Liver (tissue), 9 donors: ENCODE measurements around the gene IGSF6. TPM values are rescaled to one million over a fixed set of nuclear protein-coding genes. Genes with fewer than 3 reads are reported as not detected.
"Not testable (repeated sequence)": the region's sequence is repeated elsewhere in the genome, so short reads cannot be mapped to it uniquely, and the experiment has no call there.

Experiments used
- DNase-seq: peaks from one replicate; pipeline ENCODE4 v3.0.0-alpha.2; 2017; ENCODE audit warnings: low spot score
- H3K27ac ChIP-seq, 2 donors: one replicate each; pipeline ENCODE4 v1.7.0; 2013; ENCODE audit warnings: inconsistent platforms in 2 of 2, low read length in 2 of 2, control low read depth in 1 of 2, low read depth in 1 of 2, mild to moderate bottlenecking in 1 of 2
- H3K27me3 ChIP-seq, 4 donors: one replicate each; pipeline versions ENCODE4 v1.6.1 to v1.7.0; 2013; ENCODE audit warnings: low read length in 3 of 4, inconsistent platforms in 1 of 4, mild to moderate bottlenecking in 1 of 4, moderate library complexity in 1 of 4; ENCODE audit not compliant: control insufficient read depth in 4 of 4, insufficient read depth in 4 of 4
- H3K36me3 ChIP-seq, 4 donors: one replicate each; pipeline versions ENCODE4 v1.6.1 to v1.7.0; 2013; ENCODE audit warnings: low read length in 3 of 4, mild to moderate bottlenecking in 3 of 4, low read depth in 1 of 4, moderate library complexity in 1 of 4; ENCODE audit not compliant: control insufficient read depth in 4 of 4, insufficient read depth in 3 of 4
- H3K4me1 ChIP-seq, 4 donors: one replicate each; pipeline versions ENCODE4 v1.6.1 to v1.7.0; 2013; ENCODE audit warnings: low read length in 3 of 4, mild to moderate bottlenecking in 3 of 4, moderate library complexity in 1 of 4; ENCODE audit not compliant: control insufficient read depth in 4 of 4, insufficient read depth in 4 of 4
- H3K4me3 ChIP-seq, 3 donors: one replicate each; pipeline versions ENCODE4 v1.6.1 to v1.7.0; 2013; ENCODE audit warnings: low read length in 3 of 3, control low read depth in 1 of 3, low read depth in 1 of 3, mild to moderate bottlenecking in 1 of 3
- H3K9ac ChIP-seq, 2 donors: one replicate each; pipeline ENCODE4 v1.7.0; 2013; ENCODE audit warnings: low read length in 2 of 2, mild to moderate bottlenecking in 2 of 2, moderate library complexity in 2 of 2, control low read depth in 1 of 2, low read depth in 1 of 2
- H3K9me3 ChIP-seq, 4 donors: one replicate each; pipeline versions ENCODE4 v1.6.1 to v1.7.0; 2013; ENCODE audit warnings: low read length in 3 of 4; ENCODE audit not compliant: control insufficient read depth in 4 of 4
- ATF3 ChIP-seq: IDR thresholded peaks from 2 replicates; pipeline ENCODE4 v1.6.1; 2016; ENCODE audit warnings: antibody characterized with exemption
- EGR1 ChIP-seq, 2 donors: IDR thresholded peaks; 2 replicates each; pipeline ENCODE4 v1.6.1; 2016 to 2018; ENCODE audit warnings: antibody characterized with exemption in 2 of 2, low read depth in 2 of 2
- GABPA ChIP-seq, 2 donors: IDR thresholded peaks in 1 of 2; conservative IDR thresholded peaks in 1 of 2; 2 replicates each; pipeline ENCODE4 v1.6.1; 2016; ENCODE audit warnings: antibody characterized with exemption in 2 of 2, mild to moderate bottlenecking in 1 of 2, moderate library complexity in 1 of 2
- HNF4A ChIP-seq, 2 donors: conservative IDR thresholded peaks; 2 replicates each; pipeline ENCODE4 v1.6.1; 2016; ENCODE audit warnings: antibody characterized with exemption in 2 of 2, mild to moderate bottlenecking in 2 of 2
- JUND ChIP-seq, 2 donors: IDR thresholded peaks; 2 replicates each; pipeline ENCODE4 v1.6.1; 2016; ENCODE audit warnings: antibody characterized with exemption in 2 of 2
- MAX ChIP-seq: IDR thresholded peaks from 2 replicates; pipeline ENCODE4 v1.6.1; 2016; ENCODE audit warnings: antibody characterized with exemption
- RAD21 ChIP-seq, 2 donors: IDR thresholded peaks; 2 replicates each; pipeline ENCODE4 v1.6.1; 2016; ENCODE audit warnings: antibody characterized with exemption in 2 of 2, mild to moderate bottlenecking in 2 of 2
- RXRA ChIP-seq, 2 donors: IDR thresholded peaks; 2 replicates each; pipeline ENCODE4 v1.6.1; 2017 to 2018; ENCODE audit warnings: antibody characterized with exemption in 2 of 2, mild to moderate bottlenecking in 1 of 2
- SP1 ChIP-seq: IDR thresholded peaks from 2 replicates; pipeline ENCODE4 v1.6.1; 2018; ENCODE audit warnings: antibody characterized with exemption, mild to moderate bottlenecking
- YY1 ChIP-seq: IDR thresholded peaks from 2 replicates; pipeline ENCODE4 v1.6.1; 2016; ENCODE audit warnings: antibody characterized with exemption, mild to moderate bottlenecking
- WGBS: extraction: QIAGEN DNeasy Blood & Tissue Kit; methylation state at CpG from one replicate; pipeline ENCODE4 v1.1.7; 2013; 5-methylcytosine and 5-hydroxymethylcytosine counted together
- polyA plus RNA-seq, 2 donors: library from polyadenylated mRNA; stranded (reverse) in 1 of 2; unstranded in 1 of 2; fragments of 200-250 nt in 1 of 2; fragments of >200 nt in 1 of 2; fragmentation: Nextera tagmentation in 1 of 2; extraction: Ambion mirVana in 1 of 2; gene quantifications; one replicate each; pipeline versions ENCODE4 v1.2.1 to v1.2.3, GENCODE V29; 2013 to 2015
- total RNA-seq, 2 donors: library from RNA; depleted of rRNA; stranded (reverse); fragments of >200 nt; gene quantifications; one replicate each; pipeline ENCODE4 v1.2.3, GENCODE V29; 2014
- donor health status: healthy.
- donor health status: healthy.
- donor health status: healthy.
- donor health status: healthy.
- donor health status: healthy.

IGSF6 gene
- total and polyA plus RNA-seq, 4 donors, result 2.6 to 27.3 (median 5.4) TPM

- H3K9ac ChIP-seq, result no peak overlapping the region
These were observed 12.9 kb downstream of the IGSF6 start for GRCh38 chr16:21639493-21639892.

GRCh38 chr16:21638573-21638975 lies 13.8 kb downstream of the IGSF6 start:
- Histone ChIP-seq H3K27ac (no peak overlapping the region), H3K36me3 (peaks cover 0 to 2% (median 0%) of the 10 kb centered on the region in 4 donors), H3K4me3 (no peak overlapping the region), H3K9me3 (no peaks in the 10 kb centered on the region), H3K4me1 (peaks cover 0 to 8% (median 2%) of the 10 kb centered on the region in 4 donors), H3K9ac (no peak overlapping the region), H3K27me3 (no peaks in the 10 kb centered on the region)
- no peak for TF ChIP-seq YY1
- TF ChIP-seq JUND (IDR thresholded peaks at IDR 0.05), result no peak
- no peak for TF ChIP-seq HNF4A (conservative IDR thresholded peaks at IDR 0.05)
- TF ChIP-seq ATF3, result no peak
- TF ChIP-seq SP1, result no peak
- TF ChIP-seq GABPA (IDR thresholded peaks at IDR 0.05 in 1 of 2, conservative IDR thresholded peaks at IDR 0.05 in 1 of 2), result no peak
- TF ChIP-seq RXRA (IDR thresholded peaks at IDR 0.05), result no peak
- TF ChIP-seq MAX, result no peak
- no peak for DNase-seq
- 44% methylated on average over 4 of the region's 4 CpGs for WGBS

More at GRCh38 chr16:21639493-21639892, 12.9 kb downstream of the IGSF6 start:
- Histone ChIP-seq H3K4me3 (no peak overlapping the region), H3K27me3 (no peaks in the 10 kb centered on the region), H3K36me3 (peaks cover 0 to 6% (median under 1%) of the 10 kb centered on the region in 4 donors), H3K27ac (no peak overlapping the region), H3K9me3 (no peaks in the 10 kb centered on the region), H3K4me1 (peaks cover 0 to 6% (median 2%) of the 10 kb centered on the region in 4 donors)
- no peak for TF ChIP-seq RAD21 (IDR thresholded peaks at IDR 0.05)
- WGBS, result 93% methylated on average over 2 of the region's 2 CpGs
- DNase-seq, result no peak

- H3K36me3 ChIP-seq, result peaks cover 0 to 2% (median 0%) of the 10 kb centered on the region in 4 donors
- no peaks in the 10 kb centered on the region for H3K27me3 ChIP-seq
- no peak for DNase-seq
- H3K9ac ChIP-seq, result no peak overlapping the region
- WGBS, result 97% methylated on average over 37 of the region's 37 CpGs
- no peak overlapping the region for H3K4me3 ChIP-seq
- peaks cover 0 to 8% (median 2%) of the 10 kb centered on the region in 4 donors for H3K4me1 ChIP-seq
- TF ChIP-seq EGR1 (IDR thresholded peaks at IDR 0.05; ENCODE audit: low read depth in 2 of 2), result no peak
- no peak for TF ChIP-seq ATF3
- no peaks in the 10 kb centered on the region for H3K9me3 ChIP-seq
- H3K27ac ChIP-seq, result no peak overlapping the region
These were observed 15.1 kb downstream of the IGSF6 start for GRCh38 chr16:21637032-21637968.

- not testable (repeated sequence) for H3K36me3 ChIP-seq, H3K9me3 ChIP-seq, DNase-seq, H3K27me3 ChIP-seq, H3K27ac ChIP-seq, H3K4me3 ChIP-seq, H3K9ac ChIP-seq
- 97% methylated on average over 9 of the region's 9 CpGs for WGBS
- peaks cover 0 to 10% (median 3%) of the 10 kb centered on the region in 4 donors for H3K4me1 ChIP-seq
These were observed 16.7 kb downstream of the IGSF6 start for GRCh38 chr16:21635694-21636093.
